Transverse colon (tissue), 4 donors: ENCODE results near the gene GLRA3.

Experiments
- POLR2A ChIP-seq: fragments of 450-650 bp; IDR thresholded peaks from one replicate; pipeline ENCODE4 v1.6.1; 2016; ENCODE audit warnings: antibody characterized with exemption, mild to moderate bottlenecking, moderate library complexity
- POLR2AphosphoS5 ChIP-seq, 3 donors: sonication (generic); formaldehyde crosslinking; IDR thresholded peaks; one replicate each; pipeline ENCODE4 v1.6.1; 2016; ENCODE audit warnings: antibody characterized with exemption in 3 of 3
- TF ChIP-seq, protein P1 (sequence below), 5 experiments: fragments of 200-600 bp in 3 of 5; fragments of 450-650 bp in 2 of 5; sonication (generic) in 3 of 5; IDR thresholded peaks; 1 replicate in 2 of 5; 2 replicates in 3 of 5; pipeline ENCODE4 v1.5.1; 2016 to 2017; ENCODE audit warnings: antibody characterized with exemption in 5 of 5, inconsistent platforms in 3 of 5, mild to moderate bottlenecking in 2 of 5, moderate library complexity in 1 of 5

DNA sequence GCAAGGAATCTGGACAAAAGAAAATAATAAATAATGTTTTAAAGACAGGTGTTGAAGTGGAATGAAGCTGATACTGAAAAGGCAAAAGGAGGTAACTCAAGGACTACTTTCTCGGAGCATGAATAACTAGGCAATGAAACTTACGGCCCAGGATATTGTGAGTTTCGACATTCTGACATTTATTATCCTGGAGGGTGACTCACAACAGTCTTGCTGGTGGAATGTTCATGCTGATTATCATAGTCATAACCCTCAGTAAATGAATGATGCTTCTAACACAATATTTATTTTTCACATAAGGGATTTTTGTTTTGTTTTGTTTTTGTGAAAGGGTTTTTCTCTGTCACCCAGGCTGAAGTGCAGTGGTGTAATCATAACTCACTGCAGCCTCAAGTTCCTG, 159.8 kb downstream of the GLRA3 start:
- TF ChIP-seq, protein P1, sequence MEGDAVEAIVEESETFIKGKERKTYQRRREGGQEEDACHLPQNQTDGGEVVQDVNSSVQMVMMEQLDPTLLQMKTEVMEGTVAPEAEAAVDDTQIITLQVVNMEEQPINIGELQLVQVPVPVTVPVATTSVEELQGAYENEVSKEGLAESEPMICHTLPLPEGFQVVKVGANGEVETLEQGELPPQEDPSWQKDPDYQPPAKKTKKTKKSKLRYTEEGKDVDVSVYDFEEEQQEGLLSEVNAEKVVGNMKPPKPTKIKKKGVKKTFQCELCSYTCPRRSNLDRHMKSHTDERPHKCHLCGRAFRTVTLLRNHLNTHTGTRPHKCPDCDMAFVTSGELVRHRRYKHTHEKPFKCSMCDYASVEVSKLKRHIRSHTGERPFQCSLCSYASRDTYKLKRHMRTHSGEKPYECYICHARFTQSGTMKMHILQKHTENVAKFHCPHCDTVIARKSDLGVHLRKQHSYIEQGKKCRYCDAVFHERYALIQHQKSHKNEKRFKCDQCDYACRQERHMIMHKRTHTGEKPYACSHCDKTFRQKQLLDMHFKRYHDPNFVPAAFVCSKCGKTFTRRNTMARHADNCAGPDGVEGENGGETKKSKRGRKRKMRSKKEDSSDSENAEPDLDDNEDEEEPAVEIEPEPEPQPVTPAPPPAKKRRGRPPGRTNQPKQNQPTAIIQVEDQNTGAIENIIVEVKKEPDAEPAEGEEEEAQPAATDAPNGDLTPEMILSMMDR (IDR thresholded peaks at IDR 0.05): no peak
- TF ChIP-seq POLR2A: no peak
- no peak for TF ChIP-seq POLR2AphosphoS5 (IDR thresholded peaks at IDR 0.05)
